NCI-H2171 (cell line): ENCODE results near the gene C2CD2.

Source experiments
- DNase-seq: peaks from one replicate; lab custom pipeline; 2025; lab: John Stamatoyannopoulos, UW

The C2CD2 gene

DNA sequence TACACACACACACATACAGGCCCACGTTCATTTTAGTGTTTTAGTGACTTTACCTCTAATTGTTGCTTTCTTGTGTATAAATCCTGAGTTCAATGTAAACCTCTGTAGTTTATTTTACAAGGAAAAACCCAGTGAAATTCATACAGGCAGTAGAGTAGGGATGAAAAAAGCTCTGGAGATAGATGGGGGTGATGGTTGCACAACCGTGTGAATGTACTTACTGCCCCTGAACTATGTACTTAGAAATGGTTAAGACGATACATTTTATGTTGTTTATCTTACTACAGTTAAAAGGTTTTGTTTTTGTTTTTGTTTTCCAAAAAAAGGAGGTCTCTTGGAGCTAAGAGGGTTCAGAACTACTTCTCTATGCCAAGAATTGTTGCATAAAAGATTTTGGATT, 45.0 kb downstream of the C2CD2 start:
- DNase-seq = no peak

DNA sequence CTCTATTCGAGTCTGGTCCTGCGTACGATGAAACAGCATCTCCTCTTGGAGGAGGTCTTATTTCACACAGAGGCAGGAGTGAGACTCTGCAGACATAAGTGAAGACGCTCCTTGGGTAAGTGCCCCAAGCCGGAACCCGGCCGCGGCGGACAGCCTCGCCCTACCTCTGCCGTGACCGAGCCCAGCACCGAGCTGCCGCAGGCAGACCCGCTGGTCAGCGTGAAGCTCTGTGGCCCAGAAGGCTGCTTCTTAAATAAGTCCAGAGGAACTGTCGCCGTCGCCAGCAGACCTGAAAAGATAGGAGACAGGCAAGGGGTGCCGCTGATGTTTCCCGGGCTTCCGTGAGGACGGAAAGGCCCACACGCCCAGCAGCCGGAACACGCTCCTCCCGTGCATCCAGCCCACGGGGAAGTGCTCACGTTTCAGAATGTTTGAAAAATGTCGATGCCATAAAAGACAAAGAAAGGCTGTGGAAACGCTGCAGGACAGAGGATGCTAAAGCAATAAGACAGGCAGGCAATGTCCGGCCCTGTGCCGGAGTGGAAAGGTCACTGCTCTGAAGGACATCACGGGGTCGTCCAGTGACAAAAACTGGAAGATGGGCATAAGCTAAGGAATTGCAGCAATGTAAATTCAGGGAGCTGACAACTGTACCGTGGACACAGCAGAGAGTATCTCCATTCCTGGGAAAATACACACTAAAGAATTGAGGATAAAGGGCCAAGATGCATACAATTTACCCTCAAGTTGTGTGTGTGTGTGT, 46.1 kb downstream of the C2CD2 start:
- no peak for DNase-seq

DNA sequence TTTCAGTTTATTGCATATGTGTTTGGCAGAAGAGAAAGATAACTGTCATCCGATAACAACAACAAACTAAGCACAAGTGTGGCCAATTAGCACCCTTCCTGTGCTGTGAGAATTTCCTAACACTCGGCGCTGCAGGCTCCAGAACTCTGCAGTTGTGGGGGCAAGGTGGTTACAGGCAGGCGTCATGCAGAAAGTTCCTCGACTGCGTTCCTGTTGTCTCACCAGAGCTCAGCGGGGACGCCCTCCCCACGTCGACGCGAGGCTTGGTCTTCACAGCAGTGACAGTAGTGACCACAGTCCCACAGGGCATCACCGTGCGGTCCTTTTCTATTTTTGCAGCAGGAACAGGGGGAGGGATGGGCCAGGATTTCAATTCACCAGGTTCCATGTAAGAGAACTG, 47.0 kb downstream of the C2CD2 start:
- no peak for DNase-seq

DNA sequence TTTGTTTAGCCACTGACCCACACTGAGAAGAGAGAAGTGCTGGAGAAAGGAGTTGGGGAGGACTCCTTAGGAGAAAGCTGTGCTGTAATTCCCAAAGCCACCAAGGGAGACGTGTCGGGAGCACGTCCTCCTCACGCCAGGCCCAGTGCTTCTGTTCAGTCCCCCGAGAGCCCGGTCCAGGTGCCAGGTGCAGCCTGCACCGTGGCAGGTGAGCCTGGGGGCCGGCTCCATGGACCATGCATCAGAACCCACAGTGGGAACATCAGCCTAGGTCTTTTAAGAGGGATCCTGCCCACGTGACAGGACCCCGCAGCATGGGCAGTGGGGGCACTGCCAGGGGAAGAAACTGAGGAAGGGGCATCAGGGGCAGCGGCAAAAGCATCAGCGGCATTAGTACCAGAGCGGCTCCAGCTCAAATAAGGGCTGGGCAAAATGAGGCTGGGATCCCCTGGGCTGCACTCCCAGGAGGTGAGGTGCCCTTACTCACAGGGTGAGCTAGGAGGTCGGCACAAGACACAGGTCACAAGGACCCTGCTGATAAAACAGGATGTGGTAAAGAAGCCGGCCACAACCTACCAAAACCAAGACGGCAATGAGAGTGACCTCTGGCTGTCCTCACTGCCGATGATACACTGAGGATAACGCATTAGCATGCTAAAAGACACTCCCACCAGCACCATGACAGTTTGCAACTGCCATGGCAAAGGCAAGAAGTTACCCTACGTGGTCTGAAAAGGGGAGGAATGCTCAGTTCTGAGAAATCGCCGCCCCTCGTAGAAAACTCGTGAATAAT, 50.1 kb downstream of the C2CD2 start:
- DNase-seq = no peak

DNA sequence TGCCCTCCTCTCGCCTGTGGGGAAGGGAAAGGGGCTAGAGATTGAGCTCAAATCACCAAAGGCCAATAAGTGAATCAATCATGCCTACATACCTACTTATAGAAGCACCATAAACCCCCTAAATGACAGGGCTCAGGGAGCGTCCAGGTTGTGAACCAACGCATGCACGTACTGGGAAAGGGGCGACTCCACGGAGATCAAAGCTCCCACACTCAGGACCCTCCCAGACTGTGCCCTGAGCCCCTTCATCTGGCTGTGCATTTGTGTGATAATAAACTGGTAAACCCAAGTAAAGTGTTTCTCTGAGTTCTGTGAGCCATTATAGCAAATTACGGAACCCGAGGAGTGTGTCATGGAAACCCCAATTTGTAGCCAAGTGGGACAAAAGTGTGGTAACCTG, 50.9 kb downstream of the C2CD2 start:
- DNase-seq = no peak

DNA sequence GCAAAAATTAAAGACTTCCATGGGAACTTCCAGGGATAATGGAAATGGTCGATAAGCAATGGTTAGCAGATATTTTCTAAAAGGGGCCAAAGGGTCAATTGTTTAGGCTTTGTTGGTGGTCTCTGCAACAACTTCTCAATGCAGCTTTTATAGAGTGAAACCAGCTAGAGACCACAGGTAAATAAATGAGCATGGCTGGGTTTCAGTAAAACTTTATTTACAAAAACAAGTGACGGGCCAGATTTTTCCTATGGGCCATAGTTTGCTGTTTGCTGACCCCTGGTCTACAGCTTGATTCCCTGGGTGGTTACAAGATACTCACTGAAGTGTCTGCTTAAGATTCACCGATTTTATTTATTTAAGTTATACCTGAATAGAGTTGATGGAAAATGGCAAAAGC, 52.0 kb downstream of the C2CD2 start:
- DNase-seq = no peak

DNA sequence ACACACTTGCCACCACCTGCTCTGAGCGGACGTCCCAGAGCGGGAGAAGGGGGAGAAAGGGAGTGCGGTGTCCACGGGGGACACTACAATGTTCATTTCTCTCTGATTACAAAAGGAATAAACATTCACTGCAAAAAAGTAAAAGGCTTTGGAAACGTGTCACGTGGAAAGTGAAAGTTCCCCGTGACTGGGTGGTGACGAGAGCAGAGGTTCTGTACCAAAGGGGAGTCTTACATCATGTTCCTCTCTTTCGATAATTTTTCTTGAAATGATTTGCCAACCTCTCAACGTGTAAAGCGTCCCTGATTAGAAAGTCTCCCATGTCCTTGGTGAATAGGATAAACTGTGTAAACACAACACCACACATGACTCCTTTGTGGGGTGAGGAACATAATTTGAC, 52.7 kb downstream of the C2CD2 start:
- no peak for DNase-seq

DNA sequence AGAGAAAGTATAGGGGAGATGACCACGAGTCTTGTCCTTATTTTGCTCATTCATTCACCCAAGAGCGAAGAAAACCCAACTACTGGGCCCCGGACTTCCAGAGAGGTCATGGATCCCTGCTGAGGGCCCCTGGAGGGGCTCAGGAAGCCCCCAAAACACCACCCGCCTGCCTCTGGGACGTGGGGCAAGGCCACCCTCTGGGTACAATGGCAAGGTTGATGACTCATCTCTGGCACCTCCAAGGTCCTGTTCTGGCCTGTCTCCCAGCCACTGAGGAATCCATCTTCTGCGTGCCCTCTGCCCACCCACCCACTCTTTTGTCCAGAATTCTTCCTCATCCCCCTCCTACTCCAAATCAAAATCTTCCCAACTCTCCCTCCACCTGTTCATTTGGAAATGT, 53.4 kb downstream of the C2CD2 start:
- no peak for DNase-seq

DNA sequence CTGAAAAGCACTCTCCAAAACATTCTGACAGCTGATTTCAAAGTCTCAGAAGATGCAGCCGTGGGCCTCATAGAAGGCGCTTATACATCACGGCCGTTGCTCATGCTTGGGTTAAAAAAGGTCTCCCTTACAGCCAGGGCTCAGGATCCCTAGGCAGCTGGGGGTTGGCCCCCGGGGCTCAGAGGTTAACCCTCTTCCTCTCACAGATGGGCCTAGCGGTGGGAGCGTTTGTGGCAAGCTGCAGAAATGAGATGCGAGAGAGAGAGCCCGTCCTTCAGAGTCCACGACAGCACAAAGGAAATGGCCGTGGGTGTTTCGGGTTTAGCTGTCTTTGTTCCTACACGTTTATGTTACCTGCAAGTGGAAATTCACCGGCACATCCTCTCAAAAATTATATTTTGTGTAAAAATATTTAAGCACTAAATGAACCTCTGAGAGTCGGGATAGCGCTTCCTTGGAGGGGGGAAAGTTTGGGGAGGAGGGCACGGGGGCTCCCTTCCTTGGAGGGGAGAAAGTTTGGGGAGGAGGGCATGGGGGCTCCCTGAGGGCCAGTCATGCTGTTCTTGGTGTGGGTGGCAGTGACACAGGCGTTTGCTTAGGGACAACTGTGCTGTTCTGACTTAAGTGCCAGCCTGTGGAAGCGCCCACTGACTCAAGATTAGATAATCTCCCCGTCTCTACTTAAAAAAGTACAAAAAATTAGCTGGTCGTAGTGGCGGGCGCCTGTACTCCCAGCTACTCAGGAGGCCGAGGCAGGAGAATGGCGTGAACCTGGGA, 54.2 kb downstream of the C2CD2 start:
- no peak for DNase-seq

DNA sequence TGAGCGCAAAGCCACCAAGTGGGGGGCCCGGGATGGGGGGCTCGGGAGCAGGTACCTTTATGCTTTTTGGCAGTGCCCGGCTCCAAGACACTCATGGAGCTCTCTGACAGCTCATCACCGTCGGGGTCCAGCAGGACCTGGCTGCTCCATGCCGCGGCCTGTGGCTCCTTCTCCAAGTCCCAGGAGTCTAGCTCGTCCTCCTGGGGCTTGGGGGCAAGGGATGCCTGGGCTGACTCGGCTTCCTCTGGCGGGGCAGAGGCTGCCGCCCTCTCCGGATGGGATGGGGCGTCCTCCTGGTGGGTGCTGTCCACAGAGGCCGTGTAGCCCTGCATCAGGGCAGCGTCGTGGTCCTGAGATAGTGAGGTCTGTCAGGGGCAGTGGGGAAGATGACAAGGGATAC, 54.8 kb downstream of the C2CD2 start:
- DNase-seq = no peak

DNA sequence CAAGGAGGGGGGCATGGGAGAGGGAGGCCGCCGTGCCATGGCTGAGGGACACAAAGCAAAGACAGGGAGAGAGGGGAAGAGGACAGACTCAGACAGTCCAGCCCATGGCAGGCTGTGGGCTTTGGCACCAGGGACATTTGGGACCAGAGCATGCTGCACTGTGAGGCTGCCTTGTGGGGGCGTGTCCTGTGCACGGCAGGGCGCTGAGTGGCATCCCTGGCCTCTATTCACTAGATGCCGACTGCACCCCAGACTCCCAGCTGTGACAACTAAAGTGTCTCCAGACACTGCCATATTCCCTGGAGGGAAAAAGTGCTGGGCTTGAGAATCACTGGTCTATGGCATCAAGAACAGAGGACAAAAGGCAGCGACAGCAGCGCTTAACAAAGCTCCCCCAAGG, 56.1 kb downstream of the C2CD2 start:
- no peak for DNase-seq

DNA sequence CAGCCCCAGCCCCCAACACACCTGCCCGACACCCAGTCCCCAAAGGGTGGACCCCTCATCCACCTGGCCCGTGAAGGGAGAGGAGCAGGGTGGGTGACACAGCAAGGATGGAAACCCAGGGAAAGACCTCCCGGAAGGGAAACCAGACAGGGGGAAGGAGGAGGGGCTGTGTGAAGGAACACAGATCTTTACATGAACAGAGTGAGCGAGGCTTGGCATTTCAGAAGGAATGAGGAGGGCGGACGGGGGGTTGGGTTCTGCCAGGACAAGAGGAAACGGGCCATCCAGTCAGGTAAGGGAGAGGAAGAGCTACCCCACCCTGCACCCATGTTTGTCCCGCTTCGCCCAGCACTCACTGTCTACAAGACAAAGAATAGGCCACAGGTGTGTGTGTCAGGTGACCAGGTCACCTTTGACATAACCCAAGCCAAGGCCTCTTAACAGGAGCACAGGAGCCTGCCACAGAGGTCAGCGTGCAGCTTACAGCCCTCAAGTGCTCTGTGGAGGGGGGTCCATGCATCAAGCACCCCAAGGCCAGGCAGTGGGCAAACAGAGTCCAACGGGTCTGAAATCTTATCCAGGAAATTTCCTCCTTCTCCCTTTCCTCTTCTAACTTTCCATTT, 56.7 kb downstream of the C2CD2 start:
- no peak for DNase-seq

DNA sequence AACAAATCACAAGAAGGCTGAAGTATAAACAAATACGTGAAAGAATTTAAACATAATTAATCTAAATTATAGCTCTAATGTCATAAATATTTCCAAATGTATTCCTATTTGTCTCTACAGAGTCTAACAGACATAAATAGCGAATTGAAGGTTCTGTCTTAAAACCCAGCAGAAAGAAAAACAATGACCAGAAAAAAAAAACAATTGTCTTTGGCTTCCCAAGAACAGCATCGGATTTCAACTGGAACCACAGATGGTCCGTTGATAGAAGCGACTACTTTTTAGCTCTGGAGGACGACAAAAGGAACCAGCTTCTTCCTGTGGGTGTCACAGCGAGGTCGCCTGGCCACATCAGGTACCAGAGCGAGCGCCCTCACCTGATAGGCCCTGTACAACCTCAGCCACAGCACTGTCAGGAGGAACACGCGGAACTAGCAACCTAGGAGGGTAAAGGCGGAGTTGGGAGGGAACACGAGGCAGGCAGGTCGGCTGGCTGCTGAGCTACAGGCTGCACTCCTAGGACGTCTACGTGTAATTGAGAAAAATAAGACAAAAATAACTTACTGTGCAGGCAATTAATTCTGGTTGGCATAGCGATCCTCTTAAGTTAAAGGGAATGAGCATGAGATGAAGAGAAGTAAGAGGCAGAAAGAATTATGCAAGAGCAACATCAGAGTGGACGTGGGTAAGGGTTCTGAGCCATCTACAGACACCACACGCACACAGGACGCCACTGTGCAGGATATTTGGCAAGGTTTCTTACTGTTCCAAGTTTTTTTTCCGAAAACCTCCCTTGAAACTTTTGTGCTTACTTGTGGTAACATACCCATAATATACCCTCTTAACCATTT, 58.0 kb downstream of the C2CD2 start:
- DNase-seq = no peak

DNA sequence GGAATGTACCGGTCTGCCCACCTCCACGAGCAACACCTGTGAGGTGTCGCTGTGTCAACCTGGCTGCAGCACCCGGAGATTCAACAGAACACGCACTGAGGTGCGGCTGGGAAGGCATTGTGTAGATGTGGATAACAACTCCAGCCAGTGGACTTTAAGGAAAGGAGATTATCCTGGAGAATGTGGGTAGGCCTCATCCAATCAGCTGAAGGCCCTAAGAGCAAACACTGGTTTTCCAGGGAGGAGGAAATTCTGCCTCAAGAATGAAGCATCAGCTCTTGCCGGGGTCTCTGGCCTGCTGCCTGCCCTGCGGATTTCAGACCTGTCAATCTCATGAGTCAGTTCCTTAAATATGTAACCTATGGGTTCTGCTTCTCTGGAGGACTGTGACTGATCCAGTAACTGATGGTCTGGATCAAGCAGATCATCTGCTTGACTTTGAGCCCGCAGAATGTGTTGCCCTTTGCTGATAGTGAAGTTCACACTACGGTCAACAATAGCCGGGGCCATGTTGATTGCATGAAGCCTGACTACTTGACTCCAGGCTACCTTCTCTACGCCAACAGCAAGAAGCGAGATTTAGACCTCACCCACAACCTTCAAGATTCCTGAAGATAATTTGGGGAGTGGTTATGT, 58.8 kb downstream of the C2CD2 start:
- no peak for DNase-seq

DNA sequence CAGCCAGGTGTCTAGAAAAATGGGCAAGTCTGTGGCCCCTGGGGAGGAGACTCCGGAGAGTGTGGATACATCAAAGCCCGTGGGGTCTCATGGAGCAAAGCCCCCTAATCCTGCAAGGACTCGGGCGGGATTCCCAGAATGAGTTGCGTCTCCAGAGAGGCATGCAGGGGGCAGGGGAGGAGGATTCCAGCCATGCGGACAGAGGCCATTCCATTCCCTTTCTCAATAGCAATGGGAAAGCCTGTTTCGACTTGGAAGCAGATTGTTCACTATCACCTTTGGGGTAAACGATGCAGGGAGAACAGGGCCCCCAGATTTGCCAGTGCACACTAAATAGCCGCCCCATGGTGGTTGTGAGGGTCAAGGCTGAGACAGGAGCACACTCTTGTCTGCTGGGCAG, 59.3 kb downstream of the C2CD2 start:
- DNase-seq = no peak

DNA sequence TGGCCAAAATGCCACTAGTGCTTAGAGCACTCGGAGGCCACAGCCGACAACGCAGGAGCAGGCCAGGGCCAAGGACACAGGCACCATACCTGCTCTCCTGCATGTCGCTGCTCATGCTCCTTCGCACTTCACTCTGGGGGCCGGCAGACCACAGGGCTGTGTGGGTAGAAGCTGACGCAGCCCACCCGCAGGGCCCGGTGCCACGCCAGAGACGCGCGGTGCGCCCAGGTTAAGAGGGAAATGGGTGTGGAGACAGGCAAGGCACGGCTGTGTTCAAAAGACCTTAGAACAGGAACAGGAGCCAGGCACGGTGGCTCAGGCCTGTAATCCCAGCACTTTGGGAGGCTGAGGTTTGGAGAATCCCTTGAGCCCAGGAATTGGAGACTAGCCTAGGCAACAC, 61.1 kb downstream of the C2CD2 start:
- DNase-seq = no peak

DNA sequence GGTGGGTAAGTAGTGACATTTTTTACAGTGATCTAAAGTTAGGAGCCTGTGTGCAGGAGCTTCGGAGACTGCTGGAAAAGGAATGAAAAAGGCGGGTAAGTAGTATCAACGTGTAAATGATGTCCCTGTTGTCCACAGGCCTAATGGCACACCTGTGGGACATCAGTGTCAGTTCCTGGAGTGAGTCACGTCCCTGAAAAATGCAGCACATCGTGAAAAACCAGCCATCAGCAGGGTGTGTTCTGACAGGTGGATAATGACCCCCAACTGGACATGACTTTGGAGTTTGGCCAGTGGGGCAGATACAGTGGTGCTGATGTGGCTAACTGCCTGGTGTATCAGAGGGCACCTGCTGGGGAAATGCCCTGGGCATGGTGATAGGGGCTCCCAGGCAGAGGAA, 62.7 kb downstream of the C2CD2 start:
- DNase-seq = no peak

DNA sequence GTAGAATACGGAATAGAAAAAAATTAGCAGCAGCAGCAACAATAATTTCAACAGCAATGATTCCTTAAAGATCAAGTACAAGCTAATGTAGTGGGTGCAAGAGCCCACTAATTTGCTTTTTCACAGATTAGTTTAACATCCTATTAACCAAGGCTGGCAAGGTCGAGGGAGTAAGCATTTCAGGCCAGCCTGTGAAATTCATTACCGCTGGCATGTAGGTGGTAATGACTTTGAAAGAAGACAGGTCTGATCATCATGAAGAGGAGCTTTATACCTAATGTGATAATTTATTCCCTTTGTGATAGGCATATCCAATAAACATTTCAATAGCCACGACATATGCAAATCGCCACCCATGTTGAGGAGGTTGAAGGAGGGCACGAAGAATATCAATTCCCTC, 63.5 kb downstream of the C2CD2 start:
- no peak for DNase-seq

DNA sequence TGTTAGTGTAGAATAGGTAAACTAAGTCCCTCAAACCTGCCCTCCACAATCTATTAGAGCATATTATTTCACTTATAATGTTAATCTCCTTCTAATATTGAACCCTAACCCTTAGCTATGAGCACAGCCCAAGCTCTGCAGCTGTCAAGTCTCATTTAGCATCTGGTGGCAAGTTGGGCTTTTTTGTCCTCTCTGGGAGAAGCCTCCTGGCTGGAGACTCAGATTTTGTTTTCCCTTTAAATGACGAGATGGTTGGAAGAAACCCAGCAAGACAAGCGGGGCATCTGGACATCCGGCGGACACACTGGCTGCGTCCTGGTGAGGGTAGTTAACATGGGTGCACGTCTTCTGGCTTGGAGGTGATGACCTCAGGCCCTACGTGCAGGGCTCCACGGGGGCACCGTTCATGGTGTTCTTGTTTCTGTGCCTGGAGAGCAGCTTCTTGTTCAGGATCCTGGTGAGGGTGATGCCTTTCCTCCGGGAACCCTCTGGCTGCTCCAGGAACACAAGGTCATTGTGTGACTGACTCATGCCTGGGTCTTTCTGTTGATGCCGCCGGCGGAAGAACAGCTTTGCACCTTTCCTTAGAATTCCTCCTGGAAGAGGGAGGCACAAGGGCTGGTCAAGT, 65.0 kb downstream of the C2CD2 start:
- no peak for DNase-seq

DNA sequence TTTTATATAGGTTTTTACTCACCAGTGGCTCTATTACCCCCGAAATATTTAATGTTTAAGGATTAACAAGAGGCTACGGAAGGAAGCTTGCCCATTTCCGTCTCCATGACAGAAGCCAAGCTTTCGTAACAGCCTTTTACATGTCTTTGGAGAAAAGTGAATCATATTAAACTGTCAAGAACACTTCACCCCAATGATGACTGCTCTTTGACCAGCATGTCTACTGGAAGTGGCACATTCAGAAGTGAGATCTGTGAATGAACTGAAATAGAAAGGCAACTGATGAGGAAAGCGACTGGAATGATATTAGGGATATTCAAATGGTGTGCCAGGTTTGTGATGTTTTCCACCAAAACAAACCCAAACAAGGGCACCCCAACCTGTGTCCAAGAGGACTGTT, 66.2 kb downstream of the C2CD2 start:
- no peak for DNase-seq

DNA sequence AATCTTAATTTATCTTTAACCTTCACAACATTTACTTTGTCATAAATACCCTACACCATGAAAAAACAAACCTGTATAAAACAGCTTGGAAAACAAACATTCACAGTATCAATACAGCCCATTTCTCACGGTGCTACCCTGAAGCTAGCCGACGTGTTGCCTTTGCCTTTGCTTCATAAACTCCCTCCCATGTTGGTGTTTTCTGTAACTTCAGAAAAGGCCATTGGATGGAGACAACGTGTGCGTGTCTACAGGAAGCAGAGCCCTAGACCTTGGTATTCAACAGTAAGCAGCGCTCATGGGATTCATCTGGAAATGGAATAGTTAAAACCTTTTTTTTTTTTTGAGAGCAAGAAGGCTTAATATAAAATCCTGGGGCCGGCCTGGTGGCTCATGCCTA, 67.5 kb downstream of the C2CD2 start:
- DNase-seq = no peak
